Keratinocyte (primary cell): ENCODE data around the gene NUP85. TPM values are rescaled to one million over a fixed set of nuclear protein-coding genes. Genes with fewer than 3 reads are reported as not detected.

Source experiments
- DNase-seq: peaks from one replicate; pipeline ENCODE4 v3.0.0-alpha.2; 2011; ENCODE audit warnings: low read depth, missing footprints, low spot score
- FAIRE-seq: peaks from 2 replicates; lab custom pipeline; 2011; peaks lifted over from hg19 to GRCh38; lab: Jason Lieb, UNC
- H2AFZ ChIP-seq: 2 replicates; pipeline ENCODE4 v1.6.0; 2012; ENCODE audit warnings: low read length, control low read depth, inconsistent platforms; ENCODE audit not compliant: control insufficient read depth
- H3K27ac ChIP-seq: 2 replicates; pipeline ENCODE4 v1.5.1; 2011; ENCODE audit warnings: low read length; ENCODE audit not compliant: control insufficient read depth, insufficient read depth
- H3K27me3 ChIP-seq: 3 replicates; pipeline ENCODE4 v1.6.0; 2011; ENCODE audit warnings: low read length; ENCODE audit not compliant: control insufficient read depth, insufficient read depth; ENCODE audit errors: extremely low read depth
- H3K36me3 ChIP-seq, 2 experiments: 2 replicates in 1 of 2; 3 replicates in 1 of 2; pipeline ENCODE4 v1.5.1; 2011; ENCODE audit warnings: low read length in 2 of 2, mild to moderate bottlenecking in 1 of 2; ENCODE audit not compliant: control insufficient read depth in 2 of 2, insufficient read depth in 2 of 2; ENCODE audit errors: extremely low read depth in 1 of 2
- H3K4me1 ChIP-seq: 3 replicates; pipeline ENCODE4 v1.5.1; 2011; ENCODE audit warnings: low read length; ENCODE audit not compliant: control insufficient read depth, insufficient read depth; ENCODE audit errors: extremely low read depth
- H3K4me2 ChIP-seq: 3 replicates; pipeline ENCODE4 v1.6.0; 2011; ENCODE audit warnings: low read depth, low read length; ENCODE audit not compliant: control insufficient read depth, insufficient read depth; ENCODE audit errors: extremely low read depth
- H3K4me3 ChIP-seq, 3 experiments: fragments of 200-600 bp in 1 of 3; sonication (generic) in 1 of 3; 2 replicates in 2 of 3; 3 replicates in 1 of 3; pipeline ENCODE4 v1.5.1; 2011 to 2016; ENCODE audit warnings: low read length in 3 of 3, mild to moderate bottlenecking in 3 of 3, control low read depth in 2 of 3, inconsistent platforms in 1 of 3, low read depth in 1 of 3, mixed read lengths in 1 of 3, mixed run types in 1 of 3, moderate library complexity in 1 of 3; ENCODE audit not compliant: control insufficient read depth in 2 of 3, insufficient read depth in 2 of 3; ENCODE audit errors: extremely low read depth in 1 of 3
- H3K79me2 ChIP-seq: 2 replicates; pipeline ENCODE4 v1.6.0; 2012; ENCODE audit warnings: low read length; ENCODE audit not compliant: control insufficient read depth, insufficient read depth
- H3K9ac ChIP-seq: 3 replicates; pipeline ENCODE4 v1.6.0; 2011; ENCODE audit warnings: low read length; ENCODE audit not compliant: control insufficient read depth, insufficient read depth; ENCODE audit errors: extremely low read depth
- H3K9me1 ChIP-seq: 3 replicates; pipeline ENCODE4 v1.6.0; 2011; ENCODE audit warnings: low read length; ENCODE audit not compliant: control insufficient read depth, insufficient read depth; ENCODE audit errors: extremely low read depth
- H3K9me3 ChIP-seq: 2 replicates; pipeline ENCODE4 v1.5.1; 2012; ENCODE audit warnings: low read depth, low read length; ENCODE audit not compliant: control insufficient read depth
- H4K20me1 ChIP-seq: 3 replicates; pipeline ENCODE4 v1.6.0; 2011; ENCODE audit warnings: low read length; ENCODE audit not compliant: control insufficient read depth, insufficient read depth; ENCODE audit errors: extremely low read depth
- EZH2 ChIP-seq: IDR thresholded peaks from one replicate; pipeline ENCODE4 v1.6.1; 2012; ENCODE audit warnings: inconsistent platforms, mild to moderate bottlenecking, low read length, moderate library complexity
- dilution Hi-C: fragments of 300-500 bp; cut with MboI; formaldehyde crosslinking; loops from one replicate; pipeline ENCODE4 v1.7.0; 2020; ENCODE audit warnings: low sequenced_read_pairs; ENCODE audit not compliant: extremely low pct_ligation_motif_present
- polyA plus RNA-seq, 5 experiments: library from polyadenylated mRNA; depleted of rRNA in 3 of 5; stranded (reverse) in 3 of 5; stranded (forward) in 1 of 5; unstranded in 1 of 5; fragments of >200 nt; gene quantifications; 1 replicate in 1 of 5; 2 replicates in 3 of 5; 3 replicates in 1 of 5; pipeline versions ENCODE4 v1.2.1 to v1.2.3, GENCODE V29; 2011 to 2012; ENCODE audit warnings: missing spikeins in 2 of 5, low read depth in 1 of 5, low replicate concordance in 1 of 5
- TF ChIP-seq, protein P1 (sequence below), 3 experiments: IDR thresholded peaks in 1 of 3; conservative IDR thresholded peaks in 1 of 3; optimal IDR thresholded peaks in 1 of 3; 2 replicates in 2 of 3; 3 replicates in 1 of 3; pipeline versions ENCODE3 to v1.5.1; 2011; ENCODE audit warnings: low read length in 3 of 3, mild to moderate bottlenecking in 3 of 3, moderate library complexity in 2 of 3, control low read depth in 1 of 3, inconsistent platforms in 1 of 3; ENCODE audit not compliant: insufficient read depth in 2 of 3; ENCODE audit errors: extremely low read depth in 1 of 3

Gene NUP85
- polyA plus RNA-seq, 1 donor (not counting 4 experiments of a cell fraction or from before 2014, with no cell fraction given) = 64.4 TPM

DNA sequence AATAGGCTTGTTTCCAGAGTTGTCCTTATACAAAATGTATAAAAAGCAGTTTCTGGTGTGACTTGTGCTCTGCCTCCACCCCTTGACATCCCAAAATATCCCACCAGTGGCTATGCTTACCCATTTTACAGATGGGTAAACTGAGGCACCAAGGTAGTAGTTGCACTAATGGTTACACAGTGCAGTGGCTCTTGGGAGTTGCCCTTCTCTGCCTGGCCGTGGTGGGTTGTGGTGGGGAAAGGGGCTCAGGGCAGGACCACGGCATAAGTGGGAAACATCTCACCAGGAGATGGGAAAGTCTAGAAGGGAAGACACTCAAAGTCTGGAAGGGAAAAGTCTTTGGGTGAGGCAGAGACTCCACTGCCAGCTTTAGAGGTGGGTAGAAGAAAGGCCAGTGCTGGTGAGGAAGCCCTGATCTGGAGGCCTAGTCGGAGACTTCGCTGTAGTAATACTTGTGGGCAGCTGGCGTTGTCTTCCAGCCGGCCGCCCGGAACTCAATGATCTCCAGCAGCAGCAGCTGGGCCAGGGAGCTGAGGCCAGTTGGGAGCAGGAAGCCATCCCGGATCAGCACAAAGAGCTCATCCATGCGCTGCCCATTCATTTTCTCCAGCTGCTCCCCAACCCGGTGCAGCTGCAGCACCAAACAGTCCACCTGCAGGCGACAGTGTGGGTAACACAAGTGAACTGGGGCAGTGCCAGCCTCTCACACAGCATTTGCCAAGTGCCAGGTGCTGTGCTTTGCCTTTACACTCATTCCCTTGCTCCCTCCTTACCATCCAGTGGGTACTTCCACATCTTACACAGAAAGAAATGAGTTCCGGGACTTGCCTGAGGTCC, 61.1 kb downstream of the NUP85 start:
- Histone ChIP-seq H3K36me3 (peaks cover 14 to 21% of the 10 kb centered on the region in 2 experiments), H3K9ac (no peak overlapping the region), H3K9me1 (no peaks in the 10 kb centered on the region), H3K4me3 (no peak overlapping the region), H3K4me1 (peaks cover 14% of the 10 kb centered on the region), H3K4me2 (no peak overlapping the region), H2AFZ (no peak overlapping the region), H3K79me2 (peaks cover 17% of the 10 kb centered on the region), H3K27me3 (no peaks in the 10 kb centered on the region), H4K20me1 (no peaks in the 10 kb centered on the region), H3K27ac (no peak overlapping the region), H3K9me3 (no peaks in the 10 kb centered on the region)
- FAIRE-seq (no peak), DNase-seq (no peak)
- TF ChIP-seq, protein P1, sequence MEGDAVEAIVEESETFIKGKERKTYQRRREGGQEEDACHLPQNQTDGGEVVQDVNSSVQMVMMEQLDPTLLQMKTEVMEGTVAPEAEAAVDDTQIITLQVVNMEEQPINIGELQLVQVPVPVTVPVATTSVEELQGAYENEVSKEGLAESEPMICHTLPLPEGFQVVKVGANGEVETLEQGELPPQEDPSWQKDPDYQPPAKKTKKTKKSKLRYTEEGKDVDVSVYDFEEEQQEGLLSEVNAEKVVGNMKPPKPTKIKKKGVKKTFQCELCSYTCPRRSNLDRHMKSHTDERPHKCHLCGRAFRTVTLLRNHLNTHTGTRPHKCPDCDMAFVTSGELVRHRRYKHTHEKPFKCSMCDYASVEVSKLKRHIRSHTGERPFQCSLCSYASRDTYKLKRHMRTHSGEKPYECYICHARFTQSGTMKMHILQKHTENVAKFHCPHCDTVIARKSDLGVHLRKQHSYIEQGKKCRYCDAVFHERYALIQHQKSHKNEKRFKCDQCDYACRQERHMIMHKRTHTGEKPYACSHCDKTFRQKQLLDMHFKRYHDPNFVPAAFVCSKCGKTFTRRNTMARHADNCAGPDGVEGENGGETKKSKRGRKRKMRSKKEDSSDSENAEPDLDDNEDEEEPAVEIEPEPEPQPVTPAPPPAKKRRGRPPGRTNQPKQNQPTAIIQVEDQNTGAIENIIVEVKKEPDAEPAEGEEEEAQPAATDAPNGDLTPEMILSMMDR (optimal IDR thresholded peaks at IDR 0.05 in 1 of 3, IDR thresholded peaks at IDR 0.05 in 1 of 3, conservative IDR thresholded peaks at IDR 0.05 in 1 of 3; ENCODE audit: extremely low read depth in 1 of 3, insufficient read depth in 2 of 3, low read length in 3 of 3) = no peak
- TF ChIP-seq EZH2 = no peak
- dilution Hi-C loops = no loop called here

DNA sequence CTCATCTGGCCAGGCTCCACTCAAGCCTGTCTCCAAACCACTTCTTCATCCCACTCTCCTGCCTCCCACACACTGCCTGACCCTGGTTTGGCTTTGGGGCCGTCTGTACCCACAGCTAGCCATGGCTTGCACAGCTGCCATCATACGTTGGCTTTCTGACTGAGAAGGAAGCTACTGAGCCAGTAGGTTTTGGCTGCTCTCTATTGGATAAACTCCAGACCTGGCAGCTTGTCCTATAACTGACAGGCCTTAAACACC, 61.6 kb downstream of the NUP85 start:
- no peaks in the 10 kb centered on the region for H3K9me3 ChIP-seq
- H2AFZ ChIP-seq = no peak overlapping the region
- no peak overlapping the region for H3K9ac ChIP-seq
- no peak overlapping the region for H3K4me3 ChIP-seq
- H3K27me3 ChIP-seq = no peaks in the 10 kb centered on the region
- H3K9me1 ChIP-seq = no peaks in the 10 kb centered on the region
- no peaks in the 10 kb centered on the region for H4K20me1 ChIP-seq
- H3K36me3 ChIP-seq = peaks cover 14 to 21% of the 10 kb centered on the region in 2 experiments
- no peak overlapping the region for H3K27ac ChIP-seq
- H3K4me1 ChIP-seq = peaks cover 20% of the 10 kb centered on the region
- DNase-seq (no peak), FAIRE-seq (no peak)
- TF ChIP-seq, protein P1 (optimal IDR thresholded peaks at IDR 0.05 in 1 of 3, IDR thresholded peaks at IDR 0.05 in 1 of 3, conservative IDR thresholded peaks at IDR 0.05 in 1 of 3; ENCODE audit: extremely low read depth in 1 of 3, insufficient read depth in 2 of 3, low read length in 3 of 3) = no peak
- H3K79me2 ChIP-seq = peaks cover 14% of the 10 kb centered on the region
- H3K4me2 ChIP-seq = no peak overlapping the region
- dilution Hi-C loops = no loop called here
